ENCODE data around the gene LTBP4. TPM values are rescaled to one million over a fixed set of nuclear protein-coding genes. Genes with fewer than 3 reads are reported as not detected.
A peak's percentile ranks its signal among the peaks of the same experiment; 100 is the strongest.

The LTBP4 gene
- total and polyA plus RNA-seq, 2 donors (not counting 1 experiment from before 2014, with no cell fraction given): 81.2 to 105 TPM

DNA sequence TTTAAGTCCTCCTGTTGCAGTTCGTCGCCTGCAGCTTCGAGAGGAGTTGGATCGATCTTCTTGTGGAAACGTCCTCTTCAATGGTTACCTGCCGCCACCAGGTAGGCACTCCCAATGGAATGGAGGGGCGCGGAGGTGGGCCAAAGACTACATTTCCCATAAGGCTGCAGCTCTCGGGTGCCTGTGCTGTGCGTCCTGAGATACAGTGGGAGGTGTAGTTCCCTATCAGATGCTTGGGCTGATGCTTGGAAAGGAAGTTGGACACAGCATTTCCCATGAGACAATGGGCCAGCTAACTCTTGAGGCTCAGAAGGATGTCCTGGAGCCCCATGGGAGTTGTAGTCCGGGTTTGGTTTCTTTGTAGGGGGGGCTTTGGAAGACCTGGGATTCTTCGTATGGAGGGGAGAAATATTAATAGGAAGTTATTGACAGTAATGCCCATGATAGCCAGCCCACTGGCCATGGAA is 22.7 kb upstream of the LTBP4 start:
- Histone ChIP-seq H4K20me1 (ENCODE audit: control insufficient read depth, insufficient read depth, low read length, poor library complexity, severe bottlenecking) (peaks cover 8% of the 10 kb centered on the region), H3K36me3 (replicated peaks in 1 of 2; ENCODE audit: control extremely low read depth in 1 of 2, control insufficient read depth in 1 of 2, extremely low read depth in 1 of 2, insufficient read depth in 2 of 2, low read length in 1 of 2) (peaks cover 5 to 51% of the 10 kb centered on the region in 2 experiments), H3K4me2 (replicated peaks; ENCODE audit: low read depth, low read length, poor library complexity, severe bottlenecking) (peak overlapping the region; percentile 24), H3K27ac (ENCODE audit: low read length in 2 of 2) (no peak overlapping the region), H3K79me2 (ENCODE audit: control insufficient read depth, insufficient read depth, low read length) (peaks cover 20% of the 10 kb centered on the region), H3K4me3 (ENCODE audit: control extremely low read depth in 1 of 5, extremely low read depth in 1 of 5, insufficient read depth in 1 of 5, low read depth in 2 of 5, low read length in 4 of 5) (no peak overlapping the region), H3K9ac (ENCODE audit: low read length) (no peak overlapping the region), H3K9me3 (ENCODE audit: control extremely low read depth in 1 of 3, control insufficient read depth in 2 of 3, insufficient read depth in 1 of 3, low read length in 2 of 3) (peaks cover 0 to 4% (median 0%) of the 10 kb centered on the region in 3 donors), H2AFZ (ENCODE audit: insufficient read depth, low read depth, low read length, poor library complexity, severe bottlenecking) (no peak overlapping the region), H3K27me3 (replicated peaks in 1 of 4; ENCODE audit: control extremely low read depth in 1 of 4, control insufficient read depth in 3 of 4, insufficient read depth in 4 of 4, low read length in 3 of 4) (no peaks in the 10 kb centered on the region), H3K4me1 (ENCODE audit: control insufficient read depth in 2 of 2, insufficient read depth in 2 of 2, low read length in 2 of 2) (peaks cover 18 to 42% of the 10 kb centered on the region in 2 donors)
- ATAC-seq (ENCODE audit: low read depth) (no peak), DNase-seq (peak; percentile 42)
- TF ChIP-seq, protein P1, sequence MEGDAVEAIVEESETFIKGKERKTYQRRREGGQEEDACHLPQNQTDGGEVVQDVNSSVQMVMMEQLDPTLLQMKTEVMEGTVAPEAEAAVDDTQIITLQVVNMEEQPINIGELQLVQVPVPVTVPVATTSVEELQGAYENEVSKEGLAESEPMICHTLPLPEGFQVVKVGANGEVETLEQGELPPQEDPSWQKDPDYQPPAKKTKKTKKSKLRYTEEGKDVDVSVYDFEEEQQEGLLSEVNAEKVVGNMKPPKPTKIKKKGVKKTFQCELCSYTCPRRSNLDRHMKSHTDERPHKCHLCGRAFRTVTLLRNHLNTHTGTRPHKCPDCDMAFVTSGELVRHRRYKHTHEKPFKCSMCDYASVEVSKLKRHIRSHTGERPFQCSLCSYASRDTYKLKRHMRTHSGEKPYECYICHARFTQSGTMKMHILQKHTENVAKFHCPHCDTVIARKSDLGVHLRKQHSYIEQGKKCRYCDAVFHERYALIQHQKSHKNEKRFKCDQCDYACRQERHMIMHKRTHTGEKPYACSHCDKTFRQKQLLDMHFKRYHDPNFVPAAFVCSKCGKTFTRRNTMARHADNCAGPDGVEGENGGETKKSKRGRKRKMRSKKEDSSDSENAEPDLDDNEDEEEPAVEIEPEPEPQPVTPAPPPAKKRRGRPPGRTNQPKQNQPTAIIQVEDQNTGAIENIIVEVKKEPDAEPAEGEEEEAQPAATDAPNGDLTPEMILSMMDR (IDR thresholded peaks at IDR 0.05): no peak
- TF ChIP-seq EZH2 (IDR thresholded peaks at IDR 0.05; ENCODE audit: borderline replicate concordance, insufficient read depth, low read depth, low read length, poor library complexity, severe bottlenecking): no peak
- POLR2A ChIA-PET: no interaction called here
- Mint-ChIP-seq H3K27ac (no peak overlapping the region), H3K27me3 (no peaks in the 10 kb centered on the region), H3K4me3 (peak overlapping the region; percentile 83), H3K4me1 (peaks cover 37% of the 10 kb centered on the region), H3K9me3 (ENCODE audit: insufficient read depth) (no peaks in the 10 kb centered on the region)
- WGBS (ENCODE audit: insufficient coverage): 93% methylated on average over 12 of the region's 12 CpGs
- intact Hi-C loops (cut with micrococcal nuclease): loop anchor here (5.0 kb wide), 1 partner anchor 746 kb away; the partner anchor contains the start of gene DYRK1B
- CTCF ChIA-PET: interaction anchor here (0.8 to 2.2 kb wide), 4 partner anchors 20 to 31 kb away, joined by 3 to 11 read pairs (median 6); no protein-coding TSS in a partner anchor

DNA sequence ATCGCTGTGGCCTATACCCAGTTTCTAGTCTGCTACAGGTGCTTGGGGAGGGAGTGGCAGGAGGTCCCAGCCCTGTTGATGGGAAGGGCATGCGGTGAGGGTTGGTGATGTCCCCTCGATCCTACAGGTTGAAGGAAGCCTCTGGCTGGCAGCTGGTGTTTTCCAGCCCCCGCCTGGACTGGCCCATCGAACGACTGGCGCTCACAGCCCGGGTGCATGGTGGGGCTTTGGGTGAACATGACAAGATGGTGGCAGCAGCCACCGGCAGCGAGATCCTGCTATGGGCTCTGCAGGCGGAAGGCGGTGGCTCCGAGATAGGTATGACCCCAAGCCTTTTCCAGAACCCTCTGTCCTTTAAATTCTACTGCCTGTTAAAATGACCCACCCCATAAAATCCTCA is 20.6 kb upstream of the LTBP4 start:
- 97% methylated on average over 9 of the region's 13 CpGs for WGBS (ENCODE audit: insufficient coverage)
- H3K4me2 ChIP-seq (replicated peaks; ENCODE audit: low read depth, low read length, poor library complexity, severe bottlenecking): no peak overlapping the region

More for the DNA sequence above, 20.6 kb upstream of the LTBP4 start:
- Mint-ChIP-seq H3K27ac (no peak overlapping the region), H3K4me1 (peaks cover 45% of the 10 kb centered on the region), H3K4me3 (no peak overlapping the region), H3K9me3 (ENCODE audit: insufficient read depth) (no peaks in the 10 kb centered on the region), H3K27me3 (no peaks in the 10 kb centered on the region)
- Histone ChIP-seq H4K20me1 (ENCODE audit: control insufficient read depth, insufficient read depth, low read length, poor library complexity, severe bottlenecking) (peaks cover 8% of the 10 kb centered on the region), H3K79me2 (ENCODE audit: control insufficient read depth, insufficient read depth, low read length) (peaks cover 20% of the 10 kb centered on the region), H3K9me3 (ENCODE audit: control extremely low read depth in 1 of 3, control insufficient read depth in 2 of 3, insufficient read depth in 1 of 3, low read length in 2 of 3) (peaks cover 0 to 4% (median 0%) of the 10 kb centered on the region in 3 donors), H3K36me3 (replicated peaks in 1 of 2; ENCODE audit: control extremely low read depth in 1 of 2, control insufficient read depth in 1 of 2, extremely low read depth in 1 of 2, insufficient read depth in 2 of 2, low read length in 1 of 2) (peaks cover 6 to 58% of the 10 kb centered on the region in 2 experiments), H3K27me3 (replicated peaks in 1 of 4; ENCODE audit: control extremely low read depth in 1 of 4, control insufficient read depth in 3 of 4, insufficient read depth in 4 of 4, low read length in 3 of 4) (no peaks in the 10 kb centered on the region), H2AFZ (ENCODE audit: insufficient read depth, low read depth, low read length, poor library complexity, severe bottlenecking) (no peak overlapping the region), H3K9ac (ENCODE audit: low read length) (no peak overlapping the region), H3K27ac (ENCODE audit: low read length in 2 of 2) (no peak overlapping the region), H3K4me3 (ENCODE audit: control extremely low read depth in 1 of 5, extremely low read depth in 1 of 5, insufficient read depth in 1 of 5, low read depth in 2 of 5, low read length in 4 of 5) (no peak overlapping the region), H3K4me1 (ENCODE audit: control insufficient read depth in 2 of 2, insufficient read depth in 2 of 2, low read length in 2 of 2) (peaks cover 18 to 42% of the 10 kb centered on the region in 2 donors)
- ChIA-PET CTCF (no interaction called here), POLR2A (interaction anchor here (0.6 kb wide), 1 partner anchor 507 kb away, joined by 4 read pairs; no protein-coding TSS in a partner anchor)
- TF ChIP-seq, protein P1 (IDR thresholded peaks at IDR 0.05): no peak
- no peak for TF ChIP-seq EZH2 (IDR thresholded peaks at IDR 0.05; ENCODE audit: borderline replicate concordance, insufficient read depth, low read depth, low read length, poor library complexity, severe bottlenecking)
- DNase-seq: no peak
- no peak for ATAC-seq (ENCODE audit: low read depth)
- intact Hi-C loops (cut with micrococcal nuclease): no loop called here
